GM19397 (cell line): ENCODE measurements around the gene ASB6.
"Not testable (repeated sequence)": the region's sequence is repeated elsewhere in the genome, so short reads cannot be mapped to it uniquely, and the experiment has no call there.

ENCODE experiments used
- ATAC-seq: cut with Tn5 transposase; IDR thresholded peaks from one replicate; pipeline ENCODE4 v1.9.1; 2021; ENCODE audit warnings: mild to moderate bottlenecking, moderate library complexity; ENCODE audit not compliant: unreplicated experiment

ASB6 gene

DNA sequence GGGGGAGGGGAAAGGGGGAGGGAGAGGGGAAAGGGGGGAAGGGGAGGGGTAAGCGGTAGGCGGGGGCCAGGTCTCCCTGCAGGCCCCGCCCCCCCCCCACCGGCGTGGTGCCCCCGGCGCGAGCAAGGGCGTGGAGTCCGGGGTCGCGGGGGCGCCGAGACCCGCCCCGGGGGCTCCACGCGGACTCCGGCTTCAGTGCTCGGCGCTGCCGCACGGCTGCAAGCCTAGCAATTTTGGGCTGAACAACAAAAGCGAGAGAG lies 31.8 kb downstream of the ASB6 start:
- ATAC-seq: no peak

DNA sequence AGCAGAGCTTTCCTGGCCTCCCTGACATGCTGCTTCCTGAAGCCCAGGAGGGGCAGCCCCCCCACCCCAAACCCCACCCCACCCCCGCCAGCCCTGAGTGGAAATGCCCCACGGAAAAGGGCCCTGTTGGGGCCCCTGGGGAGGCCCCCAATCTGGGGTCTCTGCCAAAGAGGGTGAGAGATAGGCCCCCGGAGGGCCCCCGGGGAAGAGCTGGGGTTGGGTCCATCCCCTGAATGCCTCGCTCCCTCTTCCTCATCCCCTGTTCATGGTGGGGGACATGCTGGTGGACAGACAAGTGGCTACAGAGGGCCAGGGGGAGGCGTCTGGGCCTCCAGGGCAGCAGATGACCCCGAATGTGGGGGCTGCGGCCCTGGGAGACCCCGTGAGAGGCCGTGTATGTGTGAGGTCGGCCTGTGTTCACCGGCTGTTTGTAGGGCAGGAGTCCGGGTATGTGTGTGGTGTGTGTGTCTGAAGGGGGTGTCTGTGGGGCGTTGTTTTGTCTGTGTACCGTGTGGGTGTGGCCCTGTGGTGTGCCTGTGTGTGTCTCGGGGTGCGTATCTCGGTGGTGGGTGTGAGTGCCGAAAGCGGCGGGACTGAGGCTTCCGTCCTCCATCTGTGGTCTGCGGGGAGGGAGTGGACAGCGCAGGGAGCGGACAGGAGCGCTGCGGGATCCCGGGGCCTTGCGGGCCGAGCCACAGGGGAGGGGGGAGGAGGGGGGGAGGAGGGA lies 32.3 kb downstream of the ASB6 start:
- ATAC-seq: no peak

DNA sequence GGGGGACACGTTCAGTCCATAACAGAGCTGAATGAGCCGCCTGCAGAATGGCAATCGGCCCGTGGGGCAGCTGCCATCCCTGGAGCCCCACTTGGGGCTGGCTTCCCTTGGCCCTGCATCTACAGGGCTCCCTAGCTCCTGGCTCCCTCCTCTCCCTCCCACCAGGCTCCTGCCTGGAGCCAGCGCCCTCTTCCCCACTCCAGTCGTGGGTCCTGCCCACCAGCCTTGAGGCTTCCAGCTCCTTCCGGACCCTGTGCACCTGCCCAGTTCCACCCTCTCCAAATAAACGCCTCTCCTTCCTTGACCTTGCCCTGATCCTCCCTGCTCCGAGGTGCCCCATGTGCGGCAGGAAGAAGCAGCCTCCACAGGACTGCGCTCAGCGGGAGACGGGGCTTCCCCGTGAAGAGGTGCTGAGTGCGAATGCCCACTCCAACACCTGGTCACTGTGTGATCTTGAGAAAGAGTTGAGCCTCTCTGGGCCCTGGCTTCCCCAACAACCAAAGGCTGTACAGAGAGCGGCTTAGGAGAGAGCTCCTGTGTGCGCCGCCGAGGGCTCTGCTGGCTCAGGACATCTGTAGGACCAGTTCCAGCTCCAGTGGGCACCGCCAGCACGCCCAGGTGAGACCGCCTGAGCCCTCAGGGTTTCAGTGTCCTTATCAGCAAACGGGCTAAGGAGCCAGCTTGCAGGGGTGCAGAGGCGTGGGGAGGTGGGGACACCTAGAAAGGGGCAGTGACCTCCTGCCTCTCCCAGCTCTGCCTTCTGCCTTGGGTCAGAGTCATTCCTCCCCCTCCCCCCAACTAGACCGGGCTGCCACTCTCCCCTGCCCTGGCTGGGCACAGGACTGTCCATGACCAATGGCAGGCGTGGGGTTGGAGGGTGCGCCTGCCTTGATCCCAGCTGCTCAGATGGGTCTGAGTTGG lies 33.1 kb downstream of the ASB6 start:
- ATAC-seq: no peak

DNA sequence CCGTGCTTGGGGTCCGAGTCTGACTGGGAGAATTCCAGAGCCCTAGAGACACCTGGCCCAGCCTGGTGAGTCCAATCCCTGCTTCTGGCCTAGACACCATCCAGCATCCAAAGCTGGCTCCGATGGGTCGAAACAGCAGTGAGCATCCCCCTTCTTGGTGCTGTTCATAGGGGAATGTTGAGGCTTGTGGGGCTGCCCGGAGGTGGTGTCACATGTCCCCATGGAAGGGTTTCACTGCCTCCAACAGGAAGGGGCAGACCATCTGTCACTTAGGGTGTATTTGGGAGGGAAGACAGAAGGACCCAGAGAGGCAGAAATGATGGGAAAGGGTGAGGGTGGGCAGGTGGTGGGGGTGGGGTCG lies 34.9 kb downstream of the ASB6 start:
- ATAC-seq: no peak

DNA sequence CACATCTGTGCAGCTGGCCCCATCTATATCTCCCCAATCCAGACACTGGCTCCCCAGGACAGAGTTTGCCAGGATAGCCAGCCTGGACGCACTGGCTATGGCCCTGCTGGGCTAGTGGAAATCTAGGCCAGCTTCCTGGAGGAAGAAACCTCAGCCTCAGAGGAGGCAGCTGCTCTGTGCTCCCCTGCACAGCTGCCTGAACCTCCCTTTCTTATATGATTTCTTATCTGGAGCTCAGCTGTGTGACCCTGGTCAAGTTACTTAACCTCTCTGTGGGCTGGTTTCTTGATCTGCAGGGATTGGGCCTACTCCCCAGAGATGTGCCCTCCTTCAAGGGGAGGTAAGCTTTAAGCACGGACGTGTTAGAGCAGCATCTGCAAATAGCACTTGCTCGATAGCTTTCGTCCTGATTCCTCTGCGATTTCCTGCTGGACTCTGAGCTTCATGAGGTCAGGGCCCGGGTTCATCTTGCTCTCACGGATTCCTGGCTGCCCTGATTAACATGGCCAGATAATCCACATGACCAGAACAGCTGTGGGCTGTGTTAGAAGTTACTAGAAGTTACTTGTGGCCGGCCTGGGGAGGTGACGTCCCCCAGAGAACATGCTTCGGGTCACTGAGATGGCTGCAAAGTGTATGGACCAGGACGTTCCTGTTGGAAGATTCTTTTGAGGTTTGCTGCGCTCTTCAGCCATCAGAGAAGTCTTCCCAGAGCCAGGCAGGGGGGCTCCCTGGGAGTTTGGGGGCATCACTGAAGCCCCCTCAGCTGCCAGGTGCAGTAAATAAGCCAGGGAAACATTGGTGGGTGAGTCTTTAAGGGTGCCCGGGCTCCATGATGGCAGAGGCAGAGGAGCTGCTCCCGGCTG lies 35.6 kb downstream of the ASB6 start:
- no peak for ATAC-seq

DNA sequence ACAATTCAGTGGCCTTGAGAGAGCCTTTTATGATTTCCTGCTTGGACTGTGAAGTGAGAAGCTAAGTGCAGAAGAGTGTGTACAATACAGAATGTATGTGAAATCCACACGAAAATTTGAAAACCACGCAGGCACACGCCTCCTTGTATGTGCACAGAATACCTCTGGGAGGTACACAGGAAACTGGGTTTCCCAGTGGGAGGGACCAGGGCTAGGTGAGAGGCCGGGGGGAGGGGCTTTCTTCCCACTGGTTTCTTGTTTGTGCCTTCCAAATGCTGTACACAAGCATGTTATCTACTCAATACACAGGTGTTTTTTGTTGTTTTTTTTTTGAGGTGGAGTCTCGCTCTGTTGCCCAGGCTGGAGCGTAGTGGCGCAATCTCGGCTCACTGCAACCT lies 37.2 kb downstream of the ASB6 start:
- no peak for ATAC-seq

DNA sequence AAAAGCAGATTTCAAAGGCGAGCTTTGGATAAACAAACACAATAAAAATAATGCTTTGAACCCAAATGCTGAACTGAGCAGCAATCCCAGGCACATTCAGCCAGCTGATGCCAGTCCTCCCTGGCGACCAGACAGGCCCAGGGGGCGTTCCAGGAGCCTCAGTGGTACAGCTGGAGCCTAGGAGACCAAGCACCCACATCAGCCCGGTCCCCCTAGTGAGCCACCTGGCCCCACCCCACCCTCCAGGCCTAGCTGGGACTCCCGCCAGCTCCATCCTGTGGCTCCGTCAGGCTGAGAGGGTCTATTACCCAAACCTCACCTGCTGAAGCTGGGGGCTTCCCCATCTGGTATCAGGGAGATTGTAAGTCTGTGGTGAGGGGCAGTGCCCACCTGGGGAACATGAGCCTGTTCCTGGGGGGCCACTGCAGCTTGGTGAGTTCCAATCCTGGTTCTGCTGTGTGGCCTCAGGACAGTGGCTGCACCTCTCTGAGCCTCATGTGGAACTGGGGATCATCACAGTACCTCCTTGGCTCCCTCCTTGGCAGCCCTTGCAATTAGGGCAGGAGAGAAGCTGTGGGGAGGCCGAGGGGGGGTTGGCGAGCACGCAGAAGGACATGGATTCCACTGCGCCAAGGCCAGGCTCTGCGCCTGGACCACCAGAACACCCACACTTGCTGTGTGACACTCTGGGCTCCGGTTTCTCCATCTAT lies 37.7 kb downstream of the ASB6 start:
- no peak for ATAC-seq

DNA sequence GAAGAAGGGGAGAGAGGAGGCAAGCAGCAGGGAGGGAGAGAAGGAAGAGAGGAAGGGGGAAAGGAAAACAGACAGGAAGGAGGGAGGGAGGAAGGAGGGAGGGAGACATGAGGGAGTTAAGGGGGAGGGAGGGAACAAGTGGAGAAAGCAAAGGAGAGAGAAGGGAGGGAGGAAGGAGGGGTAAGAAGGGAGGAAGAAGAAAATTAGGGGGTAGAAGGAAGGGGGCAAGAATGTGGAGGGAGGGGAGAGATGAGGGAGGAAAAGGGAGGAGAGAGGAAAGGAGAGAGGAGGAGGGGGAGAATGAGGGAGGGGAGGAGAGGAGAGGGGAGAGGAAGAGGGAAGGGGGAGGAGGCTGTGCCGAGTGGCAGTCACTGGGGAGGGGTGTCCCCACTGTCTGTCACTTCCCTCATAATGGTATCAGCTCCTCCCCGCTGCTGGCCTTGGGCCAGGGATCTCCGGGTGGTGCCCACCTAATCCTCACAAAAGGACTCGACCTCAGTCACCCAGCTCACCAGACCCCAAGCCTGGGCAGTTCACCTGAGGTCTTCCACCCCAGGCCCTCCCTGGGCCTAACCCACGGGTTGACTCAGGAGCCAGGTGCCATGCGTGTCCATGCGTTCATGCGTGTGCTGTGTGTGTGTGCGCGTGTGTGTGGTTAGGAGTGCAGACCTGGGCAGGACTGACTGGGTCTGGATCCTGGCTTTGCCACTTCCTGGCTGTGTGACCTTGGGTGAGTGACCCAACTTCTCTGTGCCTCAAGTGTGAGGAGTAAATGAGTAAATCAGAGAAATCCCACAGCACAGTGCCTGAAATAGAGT lies 39.1 kb downstream of the ASB6 start:
- ATAC-seq: no peak

DNA sequence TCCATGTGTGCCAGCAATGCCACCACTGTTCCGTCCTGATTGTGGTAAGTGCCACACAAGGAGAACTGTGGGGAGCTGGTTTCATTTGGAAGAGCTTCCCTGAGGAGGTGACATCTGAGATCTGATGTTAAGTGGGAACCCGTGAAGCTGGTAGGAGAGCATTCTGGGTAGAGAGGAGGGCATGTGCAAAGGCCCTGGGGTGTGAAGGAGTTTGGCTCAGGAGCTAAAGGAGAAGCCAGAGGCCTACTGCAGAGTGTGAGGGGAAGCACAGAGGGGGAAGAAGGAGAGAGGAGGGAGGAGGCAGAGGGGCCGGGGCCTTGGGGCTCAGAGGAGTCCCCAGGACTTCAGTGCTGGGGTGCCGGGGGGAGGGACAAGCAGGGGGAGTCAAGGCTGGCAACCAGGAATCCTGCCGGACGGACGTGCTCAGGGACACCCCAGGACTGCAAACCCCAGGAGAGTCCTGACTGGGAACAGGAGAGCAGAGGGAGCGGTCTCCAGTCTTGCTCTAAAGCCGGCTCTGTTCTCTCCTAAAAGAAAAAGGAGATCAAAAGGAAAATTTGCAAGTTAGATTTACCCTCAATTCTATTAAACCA lies 40.8 kb downstream of the ASB6 start:
- ATAC-seq: no peak

DNA sequence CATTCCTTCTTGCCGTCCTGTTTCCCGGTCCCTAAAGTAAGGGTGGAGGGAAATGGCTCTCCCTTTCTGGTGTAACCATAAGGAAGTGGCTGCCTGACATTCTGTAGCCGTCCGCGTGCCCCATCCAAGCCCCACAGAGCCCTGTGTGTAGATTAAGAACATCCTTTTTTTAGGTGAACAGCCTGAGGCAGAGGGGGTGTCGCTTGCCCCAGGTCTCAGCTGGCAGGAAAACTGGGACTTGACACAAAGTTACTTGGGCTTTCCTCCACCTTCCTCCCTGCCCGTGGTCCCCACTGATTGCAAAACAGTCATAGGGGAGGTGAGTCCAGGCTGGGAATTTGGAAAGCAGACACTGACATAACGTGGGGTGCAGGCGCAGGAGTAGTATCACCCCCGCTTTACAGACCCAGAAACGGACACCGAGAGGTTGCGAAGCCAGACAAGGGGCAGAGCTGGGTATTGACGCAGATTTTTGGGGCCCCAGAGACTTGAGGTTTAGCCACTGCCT lies 43.8 kb downstream of the ASB6 start:
- ATAC-seq: no peak

DNA sequence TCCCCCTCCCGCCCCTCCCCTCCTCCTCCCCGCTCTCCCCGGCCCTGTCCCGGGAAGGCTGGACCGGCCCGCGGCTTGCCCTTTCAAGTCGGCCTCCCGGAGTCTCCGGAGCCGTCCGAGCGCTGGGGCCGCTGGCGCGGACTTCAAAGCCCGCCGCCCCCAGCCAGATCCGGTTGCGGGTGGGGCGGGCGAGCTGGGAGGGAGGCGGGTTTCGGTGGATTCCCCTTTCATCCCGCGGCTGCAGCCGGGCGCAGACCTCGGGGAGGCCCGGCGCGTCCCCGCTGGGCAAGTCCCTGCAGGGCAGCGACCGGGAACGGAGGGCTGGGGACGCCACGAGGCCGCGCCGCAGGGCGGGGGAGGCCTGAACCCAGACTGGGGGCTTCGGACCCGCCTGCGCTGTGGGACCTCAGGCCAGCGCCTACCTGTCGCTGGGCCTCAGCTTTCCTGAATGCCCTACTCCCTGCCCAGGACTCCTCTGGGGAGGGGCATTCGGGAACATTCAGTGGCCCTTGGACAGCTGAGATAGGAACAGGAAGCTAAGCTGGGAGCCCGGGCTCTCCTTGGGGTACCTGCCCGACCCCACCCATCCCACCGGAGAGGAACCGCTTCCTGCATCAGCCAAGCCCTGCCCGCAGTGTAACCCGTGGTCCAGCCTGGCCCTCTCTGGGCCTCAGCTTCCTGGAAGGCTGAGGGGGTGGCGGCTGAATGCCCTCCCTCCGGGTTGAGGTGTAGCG lies 44.4 kb downstream of the ASB6 start:
- ATAC-seq: no peak

DNA sequence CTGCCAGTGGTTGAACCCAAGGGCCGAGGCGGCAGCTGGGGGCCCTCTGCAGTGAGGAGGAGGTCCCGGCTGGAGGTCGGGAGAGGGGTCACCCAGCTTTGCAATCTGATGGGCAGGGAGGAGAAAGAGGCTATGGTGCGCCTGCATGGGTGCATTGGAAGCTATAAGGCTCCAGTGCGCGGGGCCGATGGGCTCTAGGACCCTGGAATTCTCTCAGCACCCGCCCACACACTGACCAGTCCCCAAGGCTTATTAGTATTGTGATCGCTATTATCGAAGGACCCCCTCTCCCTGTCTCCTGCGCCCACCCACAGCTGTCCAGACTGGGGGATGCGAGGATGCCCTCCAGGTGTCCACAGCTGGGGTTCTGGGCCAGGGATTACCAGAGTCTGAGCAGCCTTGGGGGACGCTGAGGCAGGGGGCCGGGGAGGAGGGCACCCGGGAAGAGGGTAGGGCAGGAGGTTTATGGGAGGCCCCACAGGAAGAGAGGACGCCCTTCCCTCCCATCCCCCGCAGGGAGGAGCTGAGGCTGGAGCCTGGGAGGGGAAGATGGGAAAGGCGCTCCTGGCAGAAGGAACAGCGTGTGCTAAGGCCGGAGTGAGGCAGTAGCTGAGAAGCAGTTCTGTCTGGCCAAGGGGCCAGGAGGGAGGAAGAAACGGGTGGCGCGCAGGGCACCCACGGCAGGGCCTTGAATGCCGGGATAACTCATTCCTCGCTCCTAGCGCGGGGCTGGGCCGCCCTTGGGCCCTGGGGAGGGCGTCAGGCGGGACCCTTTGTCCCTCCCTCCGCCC lies 45.2 kb downstream of the ASB6 start:
- no peak for ATAC-seq

DNA sequence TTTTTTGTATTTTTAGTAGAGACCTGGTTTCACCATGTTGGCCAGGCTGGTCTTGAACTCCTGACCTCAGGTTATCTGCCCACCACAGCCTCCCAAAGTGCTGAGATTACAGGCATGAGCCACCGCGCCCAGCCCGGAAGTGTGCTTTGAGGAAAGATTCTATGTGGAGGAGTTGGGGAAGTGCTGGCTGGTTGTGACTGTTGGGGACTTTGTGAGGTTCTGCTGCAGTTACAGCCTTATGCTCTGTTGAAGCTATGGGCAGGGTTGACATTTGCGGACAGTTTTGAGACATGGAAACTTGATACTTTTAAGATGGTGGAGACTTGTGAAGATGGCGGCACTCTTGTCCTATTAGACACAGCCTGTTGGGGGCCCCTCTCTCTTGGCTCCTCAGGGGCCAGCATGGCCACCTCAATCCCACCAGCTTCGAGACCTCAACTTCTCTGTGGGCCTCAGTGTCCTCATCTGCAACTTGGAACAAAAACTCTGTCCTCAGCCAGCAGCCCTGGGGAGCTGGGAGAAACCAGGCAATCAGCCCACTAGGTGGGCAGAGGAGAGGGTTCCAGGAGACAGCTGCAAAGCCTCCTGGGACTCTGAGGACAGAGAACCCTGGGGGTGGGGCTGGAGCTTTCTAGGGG lies 45.9 kb downstream of the ASB6 start:
- no peak for ATAC-seq

DNA sequence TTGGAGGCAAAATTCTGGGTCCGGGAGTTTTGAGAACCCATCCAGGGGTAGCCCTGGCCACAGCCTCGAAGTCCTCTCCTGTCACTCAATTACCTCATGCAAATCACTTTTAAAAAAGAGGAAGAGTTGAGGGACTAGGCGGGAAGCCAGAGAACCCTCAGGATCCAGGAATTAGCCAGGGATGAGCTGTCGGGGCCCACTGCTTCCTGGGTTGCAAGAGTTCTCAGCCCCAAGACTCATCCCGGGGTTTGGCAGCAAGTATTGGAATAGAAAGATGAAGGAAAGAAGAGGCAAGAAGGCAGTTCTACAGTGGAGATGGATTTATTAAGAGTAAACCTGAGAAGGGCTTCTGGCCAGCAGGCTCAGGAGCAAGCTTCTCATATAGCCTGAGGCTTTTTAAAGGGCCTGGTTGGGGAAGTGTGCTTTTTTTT lies 46.6 kb downstream of the ASB6 start:
- no peak for ATAC-seq

DNA sequence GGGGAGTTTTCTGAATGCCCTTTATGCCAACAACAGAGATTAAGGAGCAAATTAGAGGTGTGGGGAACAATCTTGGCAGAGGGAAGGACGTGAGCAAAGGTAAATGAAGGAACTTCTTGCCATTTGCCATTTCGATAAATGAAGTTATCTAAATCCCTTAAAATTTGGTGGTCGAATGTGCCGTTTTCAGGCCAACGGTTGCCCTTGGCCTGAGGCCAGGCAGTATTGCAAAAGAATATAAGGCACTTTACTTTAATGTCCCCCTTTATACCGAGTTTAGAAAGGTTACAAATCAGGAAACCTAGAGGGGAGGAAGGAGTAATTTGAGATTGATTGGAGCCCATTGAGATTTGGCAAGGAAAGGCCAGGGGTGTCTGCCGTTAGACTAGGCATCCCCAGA lies 47.3 kb downstream of the ASB6 start:
- no peak for ATAC-seq

DNA sequence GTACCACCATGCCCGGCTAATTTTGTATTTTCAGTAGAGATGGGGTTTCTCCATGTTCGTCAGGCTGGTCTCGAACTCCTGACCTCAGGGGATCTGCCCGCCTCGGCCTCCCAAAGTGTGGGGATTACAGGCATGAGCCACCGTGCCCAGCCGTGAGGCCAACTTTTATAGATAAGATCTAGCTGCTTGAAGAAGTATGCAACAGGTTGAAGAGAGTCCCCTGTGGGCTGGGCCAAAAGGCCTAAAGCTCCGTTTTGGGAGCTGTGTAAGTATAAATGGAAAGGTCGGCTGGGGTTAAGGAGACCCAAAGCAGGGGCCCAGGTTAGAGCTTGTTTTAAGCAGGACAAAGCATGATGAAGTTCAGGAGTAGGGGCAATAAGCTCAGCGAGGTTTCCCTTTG lies 49.2 kb downstream of the ASB6 start:
- ATAC-seq: not testable (repeated sequence)

DNA sequence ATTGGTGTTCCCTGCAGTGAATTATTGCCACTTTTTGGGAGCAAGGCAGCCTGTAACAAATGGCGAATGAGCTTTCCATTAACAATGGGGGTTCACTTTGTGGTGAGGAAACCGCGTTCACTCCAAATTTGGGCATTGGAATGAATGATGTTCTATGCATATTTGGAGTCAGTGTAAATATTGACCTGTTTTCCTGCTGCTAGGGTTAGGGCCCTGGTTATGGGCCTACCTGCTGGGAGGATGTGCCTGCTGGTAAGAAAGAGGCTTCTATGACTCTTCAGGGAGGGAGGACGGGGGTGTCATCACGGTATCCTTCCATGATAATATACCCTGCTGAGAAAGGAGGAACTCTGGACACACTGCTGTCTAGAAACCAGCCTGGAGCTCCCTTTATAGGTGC lies 50.0 kb downstream of the ASB6 start:
- no peak for ATAC-seq

DNA sequence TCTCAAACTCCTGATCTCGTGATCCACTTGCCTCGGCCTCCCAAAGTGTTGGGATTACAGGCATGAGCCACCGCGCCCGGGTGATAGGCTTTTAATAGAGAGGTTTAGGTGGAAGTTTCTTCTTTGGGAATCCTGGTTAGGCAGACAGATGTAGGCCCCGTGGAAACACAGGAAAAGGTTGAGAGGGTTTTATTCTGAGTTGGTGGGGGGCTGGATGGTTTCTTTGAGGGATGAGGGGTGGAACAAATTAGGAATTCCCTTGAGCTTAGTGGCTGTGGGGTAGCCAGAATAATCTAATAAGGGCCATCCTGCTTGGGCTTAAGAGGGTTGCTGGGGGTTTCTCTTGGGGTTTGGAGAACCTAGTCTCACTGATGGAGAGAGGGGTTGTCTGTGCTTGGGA lies 51.5 kb downstream of the ASB6 start:
- ATAC-seq: no peak
